K562 (cell line): ENCODE measurements around the gene ARID3A. TPM values are rescaled to one million over a fixed set of nuclear protein-coding genes. Genes with fewer than 3 reads are reported as not detected.

Source experiments
- ATAC-seq: fragments of 200-7000 bp; cut with Tn5 transposase; 3 replicates; pipeline ENCODE4 v1.9.1; 2020; ENCODE audit warnings: moderate library complexity
- BruUV-seq: library from RNA; stranded (reverse); fragments of 400-500 nt; replicated peaks from 2 replicates; lab custom pipeline; 2021; lab: Mats Ljungman, UMichigan
- CTCF ChIA-PET: fragments of 300-600 bp; formaldehyde crosslinking; extraction: SDS; loops from one replicate; lab custom pipeline; 2021; ENCODE audit warnings: low intra/inter-chr PET ratio; lab: Yijun Ruan, JAX
- POLR2A ChIA-PET: fragments of 300-600, 350-650 bp; sonication (Branson Sonifier 250); formaldehyde crosslinking; extraction: SDS; loops from one replicate; lab custom pipeline; 2021; ENCODE audit warnings: antibody characterized with exemption, inconsistent platforms; lab: Yijun Ruan, JAX
- DNase-seq, 4 experiments: peaks; one replicate each; pipeline versions ENCODE4 v3.0.0 to v3.0.0-alpha.2; 2011 to 2018; ENCODE audit warnings: low spot score in 3 of 4, mixed read lengths in 3 of 4; ENCODE audit errors: extremely low read depth in 1 of 4
- FAIRE-seq: peaks from 2 replicates; lab custom pipeline; 2011; peaks lifted over from hg19 to GRCh38; lab: Jason Lieb, UNC
- H2AFZ ChIP-seq: 2 replicates; pipeline ENCODE4 v1.6.0; 2011; ENCODE audit warnings: low read depth, low read length, control low read depth, inconsistent platforms
- H3K27ac ChIP-seq: fragments of 200-600 bp; 3 replicates; pipeline ENCODE4 v1.8.0; 2011; ENCODE audit warnings: low read depth, mild to moderate bottlenecking, control low read depth, inconsistent platforms, low read length, moderate library complexity, mixed read lengths; ENCODE audit errors: extremely low read depth
- H3K27me3 ChIP-seq, 2 experiments: fragments of 300-600 bp in 1 of 2; 2 replicates in 1 of 2; 3 replicates in 1 of 2; pipeline versions ENCODE4 v1.6.0 to v1.8.0; 2011; ENCODE audit warnings: inconsistent platforms in 2 of 2, low read length in 2 of 2, mild to moderate bottlenecking in 1 of 2, mixed read lengths in 1 of 2, moderate library complexity in 1 of 2; ENCODE audit not compliant: control insufficient read depth in 2 of 2, insufficient read depth in 2 of 2
- H3K36me3 ChIP-seq: fragments of 300-600 bp; 3 replicates; pipeline ENCODE4 v1.8.0; 2011; ENCODE audit warnings: mild to moderate bottlenecking, low read length, inconsistent platforms; ENCODE audit not compliant: control insufficient read depth, insufficient read depth
- H3K4me1 ChIP-seq, 2 experiments: fragments of 200-600 bp in 1 of 2; replicated peaks in 1 of 2; 2 replicates in 1 of 2; 3 replicates in 1 of 2; pipeline versions ENCODE4 v1.5.1 to v1.8.0; 2011; ENCODE audit warnings: inconsistent platforms in 2 of 2, low read length in 2 of 2, mild to moderate bottlenecking in 1 of 2, mixed read lengths in 1 of 2, moderate library complexity in 1 of 2; ENCODE audit not compliant: control insufficient read depth in 2 of 2, insufficient read depth in 2 of 2
- H3K4me2 ChIP-seq: 2 replicates; pipeline ENCODE4 v1.6.1; 2011; ENCODE audit warnings: low read length, control low read depth, inconsistent platforms, mixed read lengths; ENCODE audit not compliant: insufficient read depth
- H3K4me3 ChIP-seq: fragments of 200-600 bp; sonication (generic), shearing (Covaris generic); 2 replicates; pipeline ENCODE4 v1.5.1; 2016; ENCODE audit warnings: control low read depth, inconsistent platforms
- H3K79me2 ChIP-seq: fragments of 200-600 bp; 3 replicates; pipeline ENCODE4 v1.8.0; 2011; ENCODE audit warnings: low read length, inconsistent platforms; ENCODE audit not compliant: control insufficient read depth, insufficient read depth
- H3K9ac ChIP-seq, 2 experiments: 2 replicates each; pipeline versions ENCODE4 v1.6.0 to v1.6.1; 2011; ENCODE audit warnings: low read depth in 2 of 2, low read length in 2 of 2, control low read depth in 1 of 2, inconsistent platforms in 1 of 2, mild to moderate bottlenecking in 1 of 2, mixed read lengths in 1 of 2; ENCODE audit not compliant: insufficient read depth in 1 of 2
- H3K9me1 ChIP-seq: one replicate; pipeline ENCODE4 v1.6.0; 2011; ENCODE audit warnings: inconsistent platforms, mild to moderate bottlenecking, low read length, moderate library complexity; ENCODE audit not compliant: control insufficient read depth, insufficient read depth
- H3K9me3 ChIP-seq: replicated peaks from 2 replicates; pipeline ENCODE4 v1.5.1; 2011; ENCODE audit warnings: low read depth, low read length, inconsistent platforms; ENCODE audit not compliant: control insufficient read depth, insufficient read depth
- H4K20me1 ChIP-seq: replicated peaks from 2 replicates; pipeline ENCODE4 v1.6.1; 2011; ENCODE audit warnings: low read length, inconsistent platforms, mixed read lengths; ENCODE audit not compliant: control insufficient read depth, insufficient read depth
- CBX8 ChIP-seq: fragments of 200-600 bp; sonication (generic); IDR thresholded peaks from 2 replicates; pipeline ENCODE4 v1.6.1; 2012; ENCODE audit warnings: borderline replicate concordance, mixed run types, low read depth, mild to moderate bottlenecking, moderate library complexity, mixed read lengths, low read length, control low read depth, inconsistent platforms; ENCODE audit not compliant: poor library complexity, severe bottlenecking; ENCODE audit errors: extremely low read depth
- CHD2 ChIP-seq: IDR thresholded peaks from 2 replicates; pipeline ENCODE4 v1.6.1; 2011; ENCODE audit warnings: low read depth, low read length
- GABPB2 ChIP-seq: fragments of 250-450 bp; sonication (Bioruptor Pico); conservative IDR thresholded peaks from 2 replicates; pipeline ENCODE4 v1.5.1; 2021; ENCODE audit warnings: mild to moderate bottlenecking
- GATAD2B ChIP-seq: fragments of 450-650 bp; IDR thresholded peaks from 2 replicates; pipeline ENCODE4 v1.6.1; 2017; ENCODE audit warnings: mild to moderate bottlenecking, borderline replicate concordance
- HNRNPH1 ChIP-seq: fragments of 200-400 bp; formaldehyde crosslinking; optimal IDR thresholded peaks from 2 replicates; pipeline ENCODE3; 2017; ENCODE audit warnings: low read depth, mild to moderate bottlenecking, low read length, moderate library complexity
- KLF1 ChIP-seq: fragments of 450-650 bp; IDR thresholded peaks from 2 replicates; pipeline ENCODE4 v1.6.1; 2016; ENCODE audit warnings: missing genetic modification characterization, missing compliant biosample characterization
- RBFOX2 ChIP-seq: fragments of 200-400 bp; formaldehyde crosslinking; IDR thresholded peaks from 2 replicates; pipeline ENCODE4 v1.6.1; 2017; ENCODE audit warnings: low read depth, mild to moderate bottlenecking, low read length, moderate library complexity
- ZBTB33 ChIP-seq: sonication (generic); formaldehyde crosslinking; IDR thresholded peaks from 2 replicates; pipeline ENCODE4 v1.8.1; 2023; ENCODE audit warnings: mild to moderate bottlenecking, missing genetic modification reagents
- ZKSCAN1 ChIP-seq: fragments of 150-350 bp; IDR thresholded peaks from 2 replicates; pipeline ENCODE4 v1.6.1; 2016; ENCODE audit warnings: low read depth, low read length
- ZNF121 ChIP-seq: sonication (generic); formaldehyde crosslinking; conservative IDR thresholded peaks from 2 replicates; pipeline ENCODE4 v1.8.0; 2022; ENCODE audit warnings: missing genetic modification reagents
- ZNF184 ChIP-seq: sonication (generic); formaldehyde crosslinking; IDR thresholded peaks from 2 replicates; pipeline ENCODE4 v1.5.0; 2020; ENCODE audit warnings: missing genetic modification reagents
- ZNF282 ChIP-seq: sonication (generic); formaldehyde crosslinking; IDR thresholded peaks from 2 replicates; pipeline ENCODE4 v1.8.1; 2023; ENCODE audit warnings: missing genetic modification reagents
- WGBS: fragments of 100-300 bp; shearing (Covaris generic); methylation state at CpG from one replicate; pipeline ENCODE4 v1.1.6; 2016; ENCODE audit warnings: low coverage, mixed read lengths; ENCODE audit not compliant: insufficient coverage; ENCODE audit errors: missing lambda C conversion rate; 5-methylcytosine and 5-hydroxymethylcytosine counted together
- in situ Hi-C: fragments of 300-500 bp; cut with MboI; formaldehyde crosslinking; loops from 4 replicates; pipeline ENCODE4 v1.15.0; 2018; ENCODE audit warnings: inconsistent platforms, mixed read lengths
- intact Hi-C: fragments of 100-400 bp; cut with micrococcal nuclease; formaldehyde crosslinking; loops from 2 replicates; pipeline ENCODE4 v1.14.2; 2022
- polyA plus RNA-seq, 8 experiments: library from polyadenylated mRNA; depleted of rRNA in 4 of 8; stranded (reverse) in 5 of 8; unstranded in 3 of 8; fragments of >200 nt; fragmentation: Nextera tagmentation in 2 of 8; fragmentation: Illumina TruSeq in 1 of 8; extraction: Ambion mirVana in 2 of 8; extraction: Trizol in 1 of 8; gene quantifications; 2 replicates each; pipeline versions ENCODE4 v1.2.1 to v1.2.3, GENCODE V29; 2011 to 2014; ENCODE audit warnings: inconsistent platforms in 1 of 8, missing spikeins in 1 of 8
- total RNA-seq, 7 experiments: library from RNA; depleted of rRNA in 6 of 7; stranded (reverse); fragments of >200 nt in 6 of 7; fragmentation: Illumina TruSeq in 2 of 7; extraction: Trizol in 2 of 7; gene quantifications; 2 replicates each; pipeline versions ENCODE4 v1.2.1 to v1.2.3, GENCODE V29; 2011 to 2021; ENCODE audit warnings: low replicate concordance in 1 of 7

Gene ARID3A
- total and polyA plus RNA-seq, 9 of the 15 experiments (the other 6 are each of a cell fraction or from before 2014, with no cell fraction given): 1.4 to 118 (median 31.2) TPM

- Histone ChIP-seq H3K4me2 (no peak overlapping the region), H4K20me1 (0 out of 2 replicates have a peak, but pooled peaks cover 3% of the 10 kb centered on the region), H3K9me1 (peaks cover 4% of the 10 kb centered on the region), H3K9me3 (no peaks in the 10 kb centered on the region), H2AFZ (no peak overlapping the region), H3K27me3 (no peaks in the 10 kb centered on the region), H3K79me2 (peaks cover 84% of the 10 kb centered on the region), H3K27ac (no peak overlapping the region), H3K9ac (no peak overlapping the region), H3K4me1 (peaks cover 0 to 57% of the 10 kb centered on the region in 2 experiments; a peak in 3 of 5 replicates), H3K36me3 (peaks cover 78% of the 10 kb centered on the region; the same call in 2 of the 3 replicates), H3K4me3 (no peak overlapping the region)
- in situ Hi-C loops: no loop called here
- no peak for ATAC-seq
- intact Hi-C loops: no loop called here
- CTCF ChIA-PET: no interaction called here
- TF ChIP-seq ZNF121 (CRISPR knock-in tag): peak; percentile 72
- no peak for TF ChIP-seq CBX8
- 97% methylated on average over 10 of the region's 10 CpGs for WGBS
- no TSS peak for BruUV-seq
- DNase-seq: no peak
- no peak for FAIRE-seq
- POLR2A ChIA-PET: interaction anchor here (1.0 to 1.2 kb wide), 2 partner anchors 13 to 26 kb away, joined by 3 to 5 read pairs; no protein-coding TSS in a partner anchor
These were observed 10.3 kb downstream of the ARID3A start for GRCh38 chr19:936175-936546.

GRCh38 chr19:937259-937694 is 11.4 kb downstream of the ARID3A start:
- WGBS: 88% methylated on average over 16 of the region's 16 CpGs
- in situ Hi-C loops (no loop called here), intact Hi-C loops (no loop called here)
- Histone ChIP-seq H4K20me1 (0 out of 2 replicates have a peak, but pooled peaks cover 3% of the 10 kb centered on the region), H3K9me1 (peaks cover 4% of the 10 kb centered on the region), H2AFZ (no peak overlapping the region), H3K79me2 (peaks cover 87% of the 10 kb centered on the region), H3K4me3 (no peak overlapping the region), H3K9me3 (no peaks in the 10 kb centered on the region), H3K9ac (no peak overlapping the region), H3K4me2 (no peak overlapping the region), H3K36me3 (peaks cover 79% of the 10 kb centered on the region; the same call in 2 of the 3 replicates), H3K27me3 (no peaks in the 10 kb centered on the region), H3K4me1 (peaks cover 0 to 62% of the 10 kb centered on the region in 2 experiments; a peak in 3 of 5 replicates), H3K27ac (no peak overlapping the region)
- CTCF ChIA-PET: no interaction called here
- no peak for TF ChIP-seq CHD2
- TF ChIP-seq ZKSCAN1: no peak
- no peak for TF ChIP-seq GATAD2B
- TF ChIP-seq HNRNPH1: no peak
- TF ChIP-seq ZNF184: peak; percentile 33; the same call in 1 of the 2 replicates
- no peak for TF ChIP-seq KLF1 (tag)
- no peak for TF ChIP-seq ZNF282 (CRISPR knock-in tag)
- TF ChIP-seq RBFOX2: 0 out of 2 replicates have a peak, but pooled peaks have one; percentile 6
- TF ChIP-seq GABPB2: no peak
- TF ChIP-seq ZBTB33: peak; percentile 70
- FAIRE-seq (peak; percentile 66), DNase-seq (no peak), ATAC-seq (no peak)
- TSS peak; percentile 30 for BruUV-seq
- POLR2A ChIA-PET: interaction anchor here (1.3 kb wide), 1 partner anchor 11 kb away, joined by 3 read pairs; no protein-coding TSS in a partner anchor
